Endodermal cell (in vitro differentiated cells): ENCODE results near the gene MIEF2. TPM values are rescaled to one million over a fixed set of nuclear protein-coding genes. Genes with fewer than 3 reads are reported as not detected.

Source experiments
- DNase-seq: peaks from one replicate; pipeline ENCODE4 v3.0.0-alpha.2; 2017
- H3K27ac ChIP-seq: 2 replicates; pipeline ENCODE4 v1.5.1; 2013; ENCODE audit warnings: mild to moderate bottlenecking, low read depth, low read length, moderate library complexity
- H3K27me3 ChIP-seq: 2 replicates; pipeline ENCODE4 v1.6.1; 2013; ENCODE audit warnings: mild to moderate bottlenecking, low read length, moderate library complexity; ENCODE audit not compliant: insufficient read depth, control insufficient read depth, poor library complexity, severe bottlenecking
- H3K36me3 ChIP-seq: 2 replicates; pipeline ENCODE4 v1.7.0; 2013; ENCODE audit warnings: mild to moderate bottlenecking, low read length, moderate library complexity; ENCODE audit not compliant: control insufficient read depth, insufficient read depth
- H3K4me1 ChIP-seq: one replicate; pipeline ENCODE4 v1.7.0; 2013; ENCODE audit warnings: low read length; ENCODE audit not compliant: control insufficient read depth, insufficient read depth
- H3K4me3 ChIP-seq: 2 replicates; pipeline ENCODE4 v1.5.1; 2013; ENCODE audit warnings: mild to moderate bottlenecking, low read length, moderate library complexity
- H3K9ac ChIP-seq: 2 replicates; pipeline ENCODE4 v1.6.1; 2013; ENCODE audit warnings: mild to moderate bottlenecking, low read length, moderate library complexity; ENCODE audit not compliant: poor library complexity, severe bottlenecking; ENCODE audit errors: extremely low read depth
- H3K9me3 ChIP-seq: 2 replicates; pipeline ENCODE4 v1.6.1; 2013; ENCODE audit warnings: mild to moderate bottlenecking, low read length, moderate library complexity; ENCODE audit not compliant: control insufficient read depth
- H3K27ac Mint-ChIP-seq: 2 replicates; pipeline ENCODE4 v1.8.0; 2020; ENCODE audit warnings: mixed read lengths
- H3K27me3 Mint-ChIP-seq: 2 replicates; pipeline ENCODE4 v1.8.0; 2021; ENCODE audit warnings: mild to moderate bottlenecking, mixed read lengths; ENCODE audit not compliant: insufficient read depth
- H3K36me3 Mint-ChIP-seq: 2 replicates; pipeline ENCODE4 v1.8.0; 2020; ENCODE audit warnings: low read depth, mixed read lengths
- H3K4me1 Mint-ChIP-seq: 2 replicates; pipeline ENCODE4 v1.8.0; 2020; ENCODE audit warnings: mixed read lengths
- H3K4me3 Mint-ChIP-seq: 2 replicates; pipeline ENCODE4 v1.8.0; 2020; ENCODE audit warnings: mild to moderate bottlenecking, moderate library complexity, mixed read lengths
- H3K9me3 Mint-ChIP-seq: 2 replicates; pipeline ENCODE4 v1.8.0; 2020; ENCODE audit warnings: mild to moderate bottlenecking, mixed read lengths
- CTCF ChIP-seq: fragments of 200-600 bp; sonication (generic); conservative IDR thresholded peaks from 2 replicates; pipeline ENCODE4 v1.5.0; 2021; ENCODE audit warnings: antibody characterized with exemption, mild to moderate bottlenecking
- WGBS, 2 experiments: methylation state at CpG; one replicate each; pipeline versions ENCODE4 v1.1.5 to v1.1.7; 2013; ENCODE audit warnings: missing lambda C conversion rate in 2 of 2, mixed read lengths in 1 of 2; ENCODE audit not compliant: insufficient coverage in 1 of 2, insufficient read length in 1 of 2; 5-methylcytosine and 5-hydroxymethylcytosine counted together
- total RNA-seq, 2 donors: library from RNA; stranded (reverse); fragmentation: NEBNext Ultra II Directional in 1 of 2; extraction: Animal tissue kit (Norgen Biotek cat#: 25700) in 1 of 2; gene quantifications; 2 replicates in 1 of 2; 3 replicates in 1 of 2; pipeline ENCODE4 v1.2.1, GENCODE V29; 2021

The MIEF2 gene
- total RNA-seq, 2 donors from 2014 or later, result 15.3 to 19.6 TPM

- peaks cover 5% of the 10 kb centered on the region for H3K4me1 ChIP-seq
- no peak for TF ChIP-seq CTCF
- H3K4me1 Mint-ChIP-seq, result peaks cover 18% of the 10 kb centered on the region
- WGBS, 2 experiments, result 99 to 100% methylated on average over 1 to 3 of the region's 4 CpGs
- H3K27ac Mint-ChIP-seq, result no peak overlapping the region
- no peak overlapping the region for H3K9ac ChIP-seq
- no peak overlapping the region for H3K4me3 ChIP-seq
- H3K27me3 ChIP-seq, result no peaks in the 10 kb centered on the region
- no peak for DNase-seq
- H3K27ac ChIP-seq, result peak overlapping the region; percentile 29
- H3K36me3 ChIP-seq, result peaks cover 20% of the 10 kb centered on the region
- no peaks in the 10 kb centered on the region for H3K9me3 Mint-ChIP-seq
- H3K9me3 ChIP-seq, result no peaks in the 10 kb centered on the region
- H3K4me3 Mint-ChIP-seq, result no peak overlapping the region
- no peaks in the 10 kb centered on the region for H3K27me3 Mint-ChIP-seq
- peaks cover 4% of the 10 kb centered on the region for H3K36me3 Mint-ChIP-seq
These were observed 31.2 kb upstream of the MIEF2 start for GRCh38 chr17:18229254-18229653.

GRCh38 chr17:18229771-18230170 lies 30.7 kb upstream of the MIEF2 start:
- Histone ChIP-seq H3K9ac (no peak overlapping the region), H3K27me3 (no peaks in the 10 kb centered on the region), H3K4me1 (peaks cover 5% of the 10 kb centered on the region), H3K36me3 (peaks cover 20% of the 10 kb centered on the region), H3K4me3 (no peak overlapping the region), H3K27ac (peak overlapping the region; percentile 76), H3K9me3 (no peaks in the 10 kb centered on the region)
- peaks cover 17% of the 10 kb centered on the region for H3K4me1 Mint-ChIP-seq
- DNase-seq, result no peak
- no peak overlapping the region for H3K27ac Mint-ChIP-seq
- WGBS, 2 experiments, result 77 to 99% methylated on average over 6 to 7 of the region's 7 CpGs
- H3K4me3 Mint-ChIP-seq, result no peak overlapping the region
- H3K36me3 Mint-ChIP-seq, result peaks cover 9% of the 10 kb centered on the region
- H3K27me3 Mint-ChIP-seq, result no peaks in the 10 kb centered on the region
- no peak for TF ChIP-seq CTCF
- H3K9me3 Mint-ChIP-seq, result no peaks in the 10 kb centered on the region

- Mint-ChIP-seq H3K4me3 (no peak overlapping the region), H3K4me1 (peaks cover 15% of the 10 kb centered on the region), H3K9me3 (no peaks in the 10 kb centered on the region), H3K27me3 (no peaks in the 10 kb centered on the region), H3K36me3 (peaks cover 13% of the 10 kb centered on the region), H3K27ac (no peak overlapping the region)
- no peak overlapping the region for H3K4me3 ChIP-seq
- peaks cover 22% of the 10 kb centered on the region for H3K36me3 ChIP-seq
- TF ChIP-seq CTCF, result no peak
- no peak for DNase-seq
- no peak overlapping the region for H3K9ac ChIP-seq
- H3K27ac ChIP-seq, result peak overlapping the region; percentile 76
- H3K9me3 ChIP-seq, result no peaks in the 10 kb centered on the region
- whole genome bisulfite sequencing, 2 experiments, result 92 to 93% methylated on average over 3 to 14 of the region's 14 CpGs
- peaks cover 5% of the 10 kb centered on the region for H3K4me1 ChIP-seq
- no peaks in the 10 kb centered on the region for H3K27me3 ChIP-seq
These were observed 29.9 kb upstream of the MIEF2 start for GRCh38 chr17:18230288-18231141.
